Measurements from ENCODE around the gene UMAD1.
"Not testable (repeated sequence)": the region's sequence is repeated elsewhere in the genome, so short reads cannot be mapped to it uniquely, and the experiment has no call there.

The UMAD1 gene

DNA sequence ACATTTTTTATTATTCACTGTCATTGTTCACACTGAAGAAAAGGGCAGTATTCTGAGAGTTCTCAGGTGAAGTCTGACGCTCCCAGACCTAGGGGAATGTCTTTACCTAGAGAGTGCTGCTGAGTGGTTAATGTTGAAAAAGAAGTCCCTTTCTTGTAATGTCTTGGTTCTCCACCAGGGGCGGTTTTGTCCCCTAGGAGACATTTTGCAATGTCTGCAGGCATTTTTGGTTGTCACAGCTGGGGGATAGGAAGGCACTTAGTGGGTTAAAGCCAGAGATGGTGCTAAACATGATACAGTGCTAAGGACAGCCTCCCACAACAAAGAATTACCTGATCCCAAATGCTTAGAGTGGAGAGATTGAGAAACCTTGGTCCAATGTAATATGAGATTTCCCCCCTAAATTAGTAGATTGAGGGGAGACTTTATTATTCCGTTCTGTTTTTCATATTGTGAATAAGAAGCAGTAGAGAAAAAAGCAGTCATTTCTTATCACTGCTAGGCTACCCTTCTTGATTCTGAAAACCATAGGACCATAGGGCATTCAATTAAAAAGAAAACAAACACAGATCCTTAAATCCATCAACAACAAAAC lies 13.1 kb downstream of the UMAD1 start:
- FAIRE-seq, result no peak

DNA sequence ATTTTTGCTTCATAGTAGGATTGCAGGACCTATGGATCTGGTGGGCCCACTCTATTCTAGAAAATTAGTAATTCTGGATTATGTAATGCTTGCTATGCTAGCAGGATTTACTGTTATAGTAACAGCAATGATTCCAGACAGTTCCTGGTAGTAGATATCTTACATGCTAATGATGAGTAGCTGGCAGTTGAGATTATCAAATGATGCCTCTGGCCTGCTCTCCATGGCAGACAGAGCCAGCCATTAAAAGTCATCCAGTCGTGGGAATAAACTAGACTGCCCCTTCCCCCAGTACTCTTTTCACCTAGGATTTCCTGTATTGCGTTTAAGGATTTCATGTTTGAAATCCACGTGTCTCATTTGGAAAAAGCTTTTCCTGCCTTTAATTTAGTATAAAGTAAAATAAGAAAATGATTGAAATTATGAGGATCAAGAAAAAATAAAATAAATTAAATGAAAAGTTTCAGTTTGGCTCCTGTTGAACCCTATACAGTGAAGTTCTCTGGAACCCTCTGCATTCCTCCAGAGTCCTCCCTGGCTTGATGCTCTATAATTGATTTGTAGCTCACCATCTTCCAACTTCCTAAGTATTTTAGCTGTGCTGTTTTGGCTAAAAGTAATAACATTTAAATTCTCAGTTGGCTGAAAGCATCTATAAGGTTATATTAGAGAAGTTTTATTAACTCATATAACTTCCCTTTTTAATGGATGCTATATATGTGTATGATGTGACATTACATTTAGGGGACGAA lies 14.6 kb downstream of the UMAD1 start:
- no peak for FAIRE-seq

DNA sequence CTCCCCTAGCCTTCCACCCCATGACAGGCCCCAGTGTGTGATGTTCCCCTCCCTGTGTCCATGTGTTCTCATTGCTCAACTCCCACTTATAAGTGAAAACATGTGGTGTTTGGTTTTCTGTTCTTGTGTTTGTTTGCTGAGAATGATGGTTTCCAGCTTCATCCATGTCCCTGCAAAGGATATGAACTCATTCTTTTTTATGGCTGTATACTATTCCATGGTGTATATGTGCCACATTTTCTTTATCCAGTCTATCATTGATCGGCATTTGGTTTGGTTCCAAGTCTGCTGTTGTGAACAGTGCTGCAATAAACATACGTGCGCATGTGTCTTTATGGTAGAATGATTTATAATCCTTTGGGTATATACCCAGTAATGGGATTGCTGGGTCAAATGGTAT lies 15.9 kb downstream of the UMAD1 start:
- FAIRE-seq, result not testable (repeated sequence)

DNA sequence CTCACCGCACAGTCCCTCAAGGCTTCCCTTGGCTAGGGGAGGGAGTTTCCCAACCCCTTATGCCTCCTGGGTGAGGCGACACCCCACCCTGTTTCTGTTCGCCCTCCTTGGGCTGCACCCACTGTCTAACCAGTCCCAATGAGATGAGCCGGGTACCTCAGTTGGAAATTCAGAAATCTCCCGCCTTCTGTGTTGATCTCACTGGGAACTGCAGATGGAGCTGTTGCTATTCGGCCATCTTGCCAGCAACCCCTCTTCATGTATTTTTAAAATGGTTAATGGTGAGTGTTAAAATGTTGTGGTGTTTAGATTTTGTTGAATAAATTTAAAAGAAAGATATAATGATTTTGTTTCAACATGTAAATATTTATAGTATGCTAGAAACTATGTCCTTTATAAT lies 22.0 kb downstream of the UMAD1 start:
- no peak for FAIRE-seq

DNA sequence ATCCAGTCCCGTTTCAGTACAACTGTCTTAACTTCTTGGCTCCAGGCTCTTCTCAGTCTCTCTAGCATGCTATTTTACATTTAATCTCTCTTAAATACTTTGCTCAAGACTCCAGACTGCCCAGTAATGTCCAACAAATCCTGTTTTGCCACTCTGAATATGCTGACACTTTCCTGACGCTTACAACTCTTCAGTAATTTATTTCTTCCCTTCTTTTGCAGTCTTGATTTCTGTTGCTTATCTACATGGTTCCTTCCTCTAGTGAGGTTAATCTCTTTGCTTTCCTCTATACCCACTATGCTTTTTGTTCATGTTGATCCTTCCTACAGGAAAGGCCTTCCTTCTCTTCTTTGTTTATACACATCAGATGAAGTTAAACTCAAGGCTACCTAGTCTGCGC lies 23.7 kb downstream of the UMAD1 start:
- no peak for FAIRE-seq

DNA sequence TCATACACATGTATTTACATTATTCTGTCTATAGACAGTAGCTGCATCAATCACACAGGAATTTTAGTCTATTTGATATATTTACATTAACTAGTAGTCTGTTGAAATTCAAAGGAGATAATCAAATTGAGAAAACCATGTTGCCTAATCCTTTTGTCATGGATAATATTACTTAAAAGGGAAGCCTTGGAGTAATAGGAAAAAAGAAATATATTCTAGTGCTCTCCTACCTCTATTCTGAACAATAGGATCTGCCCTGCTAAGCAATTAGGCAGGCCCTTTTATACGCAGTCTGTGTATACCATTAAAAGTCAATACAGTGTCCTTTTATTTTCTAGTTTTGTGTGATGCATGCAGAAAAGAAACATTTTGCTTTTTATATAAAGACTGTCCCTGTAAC lies 24.5 kb downstream of the UMAD1 start:
- FAIRE-seq, result no peak

DNA sequence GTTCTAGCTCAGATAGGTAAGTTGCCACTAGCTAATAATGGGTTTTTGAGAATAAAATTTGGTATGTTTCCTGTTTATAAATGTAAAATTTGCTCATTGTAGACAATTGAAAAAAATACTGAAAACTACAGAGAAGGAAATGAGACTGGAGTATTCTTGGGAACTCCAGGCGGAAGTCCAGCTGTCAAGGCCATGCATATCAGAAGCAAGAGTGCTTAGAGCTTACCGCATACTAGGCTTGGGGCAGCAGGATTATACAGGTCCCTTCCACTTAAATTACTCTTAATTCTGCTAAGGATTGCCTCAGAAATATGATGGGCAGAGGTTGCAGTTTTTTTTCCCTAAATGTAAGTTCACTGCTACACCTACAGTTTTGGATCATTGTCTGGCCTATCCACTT lies 26.6 kb downstream of the UMAD1 start:
- FAIRE-seq, result no peak

DNA sequence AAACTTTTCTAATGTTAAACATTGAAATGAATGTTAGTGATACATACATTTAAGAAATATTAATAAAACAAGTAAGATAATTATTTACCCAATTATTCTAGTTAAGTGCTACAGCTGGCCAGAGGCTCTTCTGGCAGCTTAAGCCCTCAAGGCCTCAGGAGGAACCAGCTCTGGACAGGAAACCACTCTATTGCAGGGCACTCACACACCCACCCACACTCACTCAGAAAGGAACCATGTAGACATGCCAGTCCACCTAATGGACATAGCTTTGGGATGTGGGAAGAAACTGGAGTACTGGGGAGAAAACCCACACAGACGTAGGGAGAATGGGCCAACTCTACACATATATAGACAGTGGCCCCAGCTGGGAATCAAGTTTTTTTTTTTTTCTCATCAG lies 28.2 kb downstream of the UMAD1 start:
- FAIRE-seq, result no peak

DNA sequence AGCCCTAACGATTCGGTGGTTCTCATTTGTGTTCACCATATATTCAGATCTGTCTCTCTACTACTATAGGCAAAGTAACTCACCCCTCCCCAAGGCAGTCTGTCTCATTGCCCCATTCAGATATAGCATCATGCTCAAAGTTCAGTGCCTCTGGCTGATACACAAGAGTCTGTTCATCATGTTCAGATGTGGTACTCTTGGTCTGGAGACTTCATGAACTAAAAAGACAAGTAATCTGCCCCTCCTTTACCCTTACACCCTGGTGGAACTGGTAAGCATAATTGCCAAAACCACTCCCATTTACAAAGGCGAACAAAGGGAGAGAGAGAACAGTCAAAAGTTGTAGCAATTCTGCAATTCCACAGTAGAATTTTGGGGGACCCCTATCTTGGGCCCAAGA lies 29.9 kb downstream of the UMAD1 start:
- no peak for FAIRE-seq

DNA sequence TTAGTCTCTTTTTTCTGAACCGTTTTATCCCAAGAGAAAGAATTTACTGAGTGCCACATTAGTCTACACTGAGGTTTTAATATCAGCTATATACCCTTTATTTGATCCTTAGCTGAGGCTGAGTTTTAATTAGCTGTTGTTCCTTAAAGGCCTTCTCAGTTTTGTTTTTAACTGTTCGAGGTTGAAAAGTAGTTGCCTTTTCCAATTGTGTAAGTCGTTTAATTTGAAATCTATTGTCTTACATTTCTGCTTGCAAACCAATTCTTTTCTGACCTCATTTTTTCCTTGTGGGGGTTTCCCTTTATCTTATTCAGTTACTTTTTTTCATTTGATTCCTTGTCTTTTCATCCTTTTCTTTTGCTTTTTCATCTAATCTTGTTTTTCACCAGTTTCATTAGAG lies 30.8 kb downstream of the UMAD1 start:
- FAIRE-seq, result no peak

DNA sequence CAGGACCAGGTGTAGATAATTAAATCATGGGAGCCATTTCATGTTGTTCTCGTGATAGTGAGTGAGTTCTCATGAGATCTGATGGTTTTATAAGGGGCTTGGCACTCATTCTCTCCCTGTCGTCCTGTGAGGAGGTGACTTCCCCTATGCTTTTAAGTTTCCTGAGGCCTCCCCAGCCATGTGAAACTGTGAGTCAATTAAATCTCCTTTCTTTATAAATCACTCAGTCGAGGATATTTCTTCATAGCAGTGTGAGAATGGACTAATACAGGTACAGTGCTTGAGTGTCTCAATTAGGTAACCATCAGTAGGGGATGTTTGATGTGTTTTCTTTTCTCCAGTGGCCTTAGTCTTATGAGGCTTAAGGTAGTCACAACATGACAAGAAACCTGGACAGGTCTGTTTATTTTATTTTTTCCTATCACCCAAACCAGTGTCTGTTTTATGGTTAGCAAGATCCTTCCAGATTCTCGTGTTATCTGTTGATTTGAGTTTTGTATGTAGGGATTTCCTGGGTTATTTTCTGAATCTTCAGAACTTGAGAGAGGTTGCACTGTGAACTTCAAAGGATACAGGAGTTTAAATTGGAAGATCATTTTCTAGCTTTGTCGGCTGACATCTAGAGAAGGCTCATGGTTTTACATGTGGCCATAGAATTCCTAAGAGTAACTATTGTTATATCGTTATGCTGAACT lies 32.1 kb downstream of the UMAD1 start:
- no peak for FAIRE-seq

DNA sequence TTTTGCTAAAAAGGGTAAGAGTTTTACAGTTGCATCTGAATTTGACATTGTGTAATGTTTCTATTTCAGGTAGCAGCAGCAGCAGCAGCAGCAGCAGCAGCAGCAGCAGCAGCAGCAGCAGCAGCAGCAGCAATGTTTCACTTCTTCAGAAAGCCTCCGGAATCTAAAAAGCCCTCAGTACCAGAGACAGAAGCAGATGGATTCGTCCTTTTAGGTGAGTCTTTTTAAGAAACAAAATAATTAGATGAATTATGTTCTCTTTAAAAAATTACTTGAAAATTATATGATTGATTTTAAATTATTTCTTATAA lies 32.6 kb downstream of the UMAD1 start:
- FAIRE-seq, result peak; percentile 64

DNA sequence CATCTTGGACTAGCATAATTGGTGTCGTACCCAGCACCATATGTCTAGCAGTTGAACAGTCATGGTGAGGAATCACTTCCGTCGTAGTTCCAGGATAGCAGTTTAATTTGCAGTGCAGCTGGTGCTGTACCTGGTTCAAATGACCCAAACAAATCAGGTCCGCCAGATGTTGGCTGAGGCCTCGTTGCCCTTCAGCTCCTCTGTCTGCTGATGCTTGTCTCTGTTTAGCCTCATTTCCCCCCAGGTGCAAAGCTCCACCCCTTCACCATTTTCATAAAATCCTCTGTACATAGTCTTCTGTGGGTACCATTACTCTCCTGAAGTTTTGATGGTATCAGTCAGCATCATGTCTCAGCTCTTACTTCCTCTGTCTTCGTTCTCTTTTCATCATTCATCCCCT lies 35.1 kb downstream of the UMAD1 start:
- FAIRE-seq, result no peak

DNA sequence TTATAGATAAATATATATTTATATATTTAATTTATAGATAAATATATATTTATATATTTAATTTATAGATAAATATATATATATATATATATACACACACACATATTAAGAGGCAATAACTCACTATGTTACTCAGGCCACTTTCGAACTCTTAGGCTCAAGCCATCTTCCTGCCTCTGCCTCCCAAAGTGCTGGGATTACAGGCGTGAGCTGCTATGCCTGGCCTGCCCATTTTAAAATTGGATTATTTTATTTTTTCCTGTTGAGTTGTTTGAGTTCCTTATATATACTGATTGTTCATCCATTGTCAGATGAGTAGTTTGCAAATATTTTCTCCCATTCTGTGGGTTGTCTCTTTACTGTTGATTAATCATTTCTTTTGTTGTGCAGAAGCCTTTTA lies 39.1 kb downstream of the UMAD1 start:
- peak; percentile 88 for FAIRE-seq

DNA sequence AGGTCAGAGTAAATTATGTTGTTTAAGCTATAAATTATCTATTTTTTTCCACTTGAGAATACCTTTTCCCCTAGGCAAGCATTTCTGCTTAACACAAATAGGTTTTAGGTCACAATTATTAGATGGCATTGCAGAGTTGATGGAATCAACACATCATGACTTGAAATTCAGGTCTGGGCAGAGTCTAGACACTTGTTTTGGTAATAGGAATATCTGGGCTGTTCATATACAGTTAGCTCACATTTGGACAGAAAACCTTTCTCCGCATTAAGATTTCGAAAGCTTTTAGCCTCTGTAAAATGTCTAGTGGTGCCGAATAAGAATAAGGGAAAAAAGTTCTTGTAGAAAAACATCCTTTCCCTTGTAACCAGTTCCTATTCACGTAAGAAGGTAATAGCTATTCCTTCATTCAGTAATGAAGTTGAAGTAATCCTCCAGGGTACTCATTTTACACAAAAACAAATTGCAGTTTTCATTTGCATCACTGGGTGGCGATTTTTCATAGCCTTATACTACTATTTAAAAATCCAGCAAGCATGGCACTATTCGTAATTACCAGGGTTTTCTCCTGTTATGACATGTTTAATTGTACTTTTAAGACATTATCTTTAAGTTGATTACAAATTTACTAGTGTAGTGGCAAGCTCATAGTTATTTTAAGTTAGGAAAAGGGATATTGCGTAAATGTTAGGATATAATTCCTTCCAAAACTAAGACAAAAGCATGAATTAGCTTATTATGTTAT lies 40.8 kb downstream of the UMAD1 start:
- peak; percentile 99 for FAIRE-seq

DNA sequence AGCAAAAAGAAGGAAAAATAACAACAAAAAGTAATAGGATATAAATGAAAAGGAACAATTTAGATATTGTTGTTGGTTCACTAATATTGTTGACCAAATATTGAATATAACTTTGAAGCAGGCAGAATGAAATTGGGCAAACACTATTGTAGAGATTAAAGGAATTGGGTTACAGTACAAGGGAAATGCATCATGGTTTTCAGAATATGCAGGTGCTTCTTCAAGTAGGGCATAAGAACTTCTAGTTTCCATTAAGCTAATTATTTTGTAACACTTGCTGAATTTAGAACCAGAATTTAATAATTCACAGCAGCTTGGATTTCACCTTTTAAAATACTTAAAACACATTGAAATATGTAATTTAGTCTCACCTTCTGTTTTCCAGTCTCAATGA lies 41.4 kb downstream of the UMAD1 start:
- no peak for FAIRE-seq

DNA sequence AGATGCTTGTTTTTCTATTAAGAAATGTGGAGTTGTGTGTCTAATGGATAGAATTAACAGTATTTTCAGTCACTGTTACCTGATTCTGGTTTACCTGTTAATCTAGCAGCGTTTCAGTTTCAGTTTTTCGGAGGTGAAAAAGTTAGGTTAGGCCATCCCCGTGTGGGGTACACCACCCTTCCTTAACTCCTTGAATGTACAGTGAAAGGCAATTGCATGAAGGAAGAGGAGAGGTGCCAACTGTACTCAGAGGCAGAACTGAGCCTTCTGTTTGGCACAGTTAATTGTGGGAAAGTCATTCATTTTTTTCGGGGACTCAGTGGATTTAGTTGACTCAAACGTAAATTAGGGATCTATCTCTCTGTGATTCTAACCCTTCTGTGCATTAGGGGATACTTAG lies 42.3 kb downstream of the UMAD1 start:
- FAIRE-seq, result peak; percentile 36

DNA sequence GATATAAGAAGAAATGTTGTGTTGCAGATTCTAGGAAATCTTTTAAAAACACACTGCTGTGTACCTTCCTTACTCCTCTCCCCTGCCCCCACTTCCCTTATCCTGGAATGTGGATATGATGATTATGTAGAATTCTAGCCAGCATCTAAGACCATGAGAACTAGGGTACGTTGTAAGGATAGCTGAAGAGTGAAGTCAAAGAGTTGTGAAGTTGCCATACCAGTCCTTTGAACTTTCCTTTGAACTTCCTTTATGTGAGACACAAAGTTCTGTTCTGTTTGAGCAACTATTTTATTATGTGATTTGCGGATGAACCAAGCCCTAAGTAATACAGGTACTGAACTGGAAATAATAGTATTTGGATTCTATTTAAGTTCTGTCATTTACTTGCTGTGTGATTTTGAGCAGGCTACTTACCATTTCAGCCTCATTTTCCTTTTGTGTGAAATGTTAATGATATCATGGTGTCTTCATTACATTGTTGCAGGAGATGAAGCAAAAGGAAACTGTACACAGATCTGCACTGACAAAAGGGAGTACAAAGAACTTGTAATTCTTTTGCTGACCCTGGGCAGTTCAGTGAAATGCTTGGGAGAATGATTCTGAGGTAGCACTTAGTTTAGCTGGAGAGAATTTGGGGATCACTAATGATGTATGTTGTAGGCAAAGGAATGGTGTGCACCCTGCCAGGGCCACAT lies 46.4 kb downstream of the UMAD1 start:
- no peak for FAIRE-seq

DNA sequence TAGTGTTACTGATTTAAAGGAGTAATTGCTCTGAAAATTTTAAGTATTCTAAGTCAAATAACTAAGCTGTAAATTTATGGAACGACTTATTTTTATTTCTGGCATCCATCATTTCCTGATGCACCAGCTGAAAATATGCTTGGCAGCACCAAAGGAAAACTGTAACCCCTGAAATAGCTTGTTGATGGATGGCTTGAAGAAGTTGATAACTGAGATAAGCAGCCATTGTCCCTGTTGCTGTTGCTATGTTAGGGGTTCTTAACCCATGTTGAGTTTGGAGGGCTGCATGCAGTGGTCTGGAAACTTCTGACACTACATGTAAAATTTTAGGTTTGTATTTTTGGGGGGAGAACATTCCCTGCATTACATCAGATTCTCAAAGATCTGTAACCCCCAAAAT lies 47.2 kb downstream of the UMAD1 start:
- peak; percentile 38 for FAIRE-seq

DNA sequence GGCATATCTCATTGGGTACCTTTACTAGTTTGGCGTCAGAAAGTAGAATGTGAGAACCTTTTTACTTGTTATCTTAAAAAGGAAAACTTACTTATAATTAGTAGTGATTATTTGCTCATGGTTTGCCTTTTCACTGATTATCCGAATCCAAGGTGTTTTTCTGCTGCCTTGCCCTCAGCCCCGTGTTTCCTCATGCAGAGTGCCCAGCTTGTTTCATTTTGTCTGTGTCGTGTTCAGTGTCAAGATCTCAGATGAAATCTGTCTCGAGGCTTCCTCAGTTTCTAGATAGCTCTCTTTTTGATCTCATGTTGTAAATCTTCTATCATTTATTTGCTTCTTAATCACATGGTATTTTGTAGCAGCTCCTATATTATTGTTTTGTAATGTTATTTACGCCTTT lies 47.8 kb downstream of the UMAD1 start:
- no peak for FAIRE-seq

DNA sequence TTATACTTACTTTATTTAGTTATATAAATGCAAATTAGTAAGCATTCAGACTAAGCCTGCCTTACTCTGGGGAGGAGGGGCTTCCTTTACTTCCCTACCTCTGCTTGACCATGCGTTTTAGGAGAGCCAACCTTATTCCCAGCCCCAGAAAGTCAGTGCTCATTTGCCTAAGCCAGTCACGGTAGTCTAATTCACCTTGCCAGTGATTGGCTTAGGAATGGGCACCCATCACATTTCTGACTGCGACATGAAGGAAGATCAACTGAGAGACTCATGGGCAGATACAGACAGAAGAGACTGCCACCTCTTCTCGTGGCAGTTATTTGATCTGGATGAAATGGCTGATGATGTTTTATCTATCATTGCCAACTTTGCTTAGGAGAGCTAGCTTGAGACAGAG lies 48.4 kb downstream of the UMAD1 start:
- no peak for FAIRE-seq

DNA sequence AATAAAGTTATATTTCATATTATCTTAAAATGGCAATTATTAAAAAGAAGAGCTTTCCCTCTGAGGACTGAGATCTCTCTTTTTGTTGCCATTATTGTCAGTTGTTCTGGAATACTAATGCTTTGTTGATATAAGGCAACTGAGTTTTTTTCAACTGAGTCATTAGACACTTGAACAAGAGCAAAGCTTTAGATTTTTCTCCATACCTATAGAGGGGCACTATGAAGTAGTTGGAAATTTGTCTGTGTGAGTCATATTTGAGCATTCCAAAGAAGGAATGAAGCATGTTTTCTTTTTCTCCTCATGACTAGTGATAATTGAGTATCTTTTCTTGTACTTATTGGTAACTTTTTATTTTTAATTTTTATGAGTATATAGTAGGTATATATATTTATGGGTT lies 53.3 kb downstream of the UMAD1 start:
- peak; percentile 60 for FAIRE-seq

DNA sequence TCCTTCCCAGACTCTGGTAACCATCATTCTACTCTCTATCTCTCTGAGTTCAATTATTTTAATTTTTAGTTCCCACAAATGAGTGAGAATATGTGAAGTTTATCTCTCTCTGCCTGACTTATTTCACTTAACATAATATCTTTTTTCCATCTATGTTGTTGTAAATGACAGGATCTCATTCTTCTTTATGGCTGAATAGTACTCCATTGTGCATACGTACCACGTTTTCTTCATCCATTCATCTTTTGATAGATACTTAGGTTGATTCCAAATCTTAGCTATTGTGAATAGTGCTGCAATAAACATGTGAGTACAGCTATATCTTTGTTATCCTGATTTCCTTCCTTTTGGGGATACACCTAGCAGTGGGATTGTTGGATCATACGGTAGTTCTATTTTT lies 54.0 kb downstream of the UMAD1 start:
- no peak for FAIRE-seq

Data from islet of Langerhans (tissue), 1 donor.